ENCODE data around the gene PLCH2.

DNA sequence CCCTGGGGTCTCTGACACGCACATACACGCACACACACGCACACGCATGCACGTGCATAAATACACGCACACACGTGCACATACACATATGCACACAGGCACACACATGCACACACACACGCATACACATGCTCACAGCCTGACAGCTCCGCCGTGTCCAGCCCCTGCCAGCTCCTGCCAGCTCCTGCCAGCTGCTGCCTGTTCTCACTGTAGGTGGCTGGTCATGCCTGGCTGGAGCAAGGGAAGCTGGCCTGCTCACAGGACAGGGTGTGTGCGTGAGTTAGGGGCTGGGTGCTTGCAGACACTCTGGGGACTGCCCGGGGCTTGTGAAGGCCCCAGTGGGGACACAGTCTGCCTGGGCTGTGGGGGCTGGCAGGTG lies 4.9 kb downstream of the PLCH2 start:
- TF ChIP-seq, protein P1, sequence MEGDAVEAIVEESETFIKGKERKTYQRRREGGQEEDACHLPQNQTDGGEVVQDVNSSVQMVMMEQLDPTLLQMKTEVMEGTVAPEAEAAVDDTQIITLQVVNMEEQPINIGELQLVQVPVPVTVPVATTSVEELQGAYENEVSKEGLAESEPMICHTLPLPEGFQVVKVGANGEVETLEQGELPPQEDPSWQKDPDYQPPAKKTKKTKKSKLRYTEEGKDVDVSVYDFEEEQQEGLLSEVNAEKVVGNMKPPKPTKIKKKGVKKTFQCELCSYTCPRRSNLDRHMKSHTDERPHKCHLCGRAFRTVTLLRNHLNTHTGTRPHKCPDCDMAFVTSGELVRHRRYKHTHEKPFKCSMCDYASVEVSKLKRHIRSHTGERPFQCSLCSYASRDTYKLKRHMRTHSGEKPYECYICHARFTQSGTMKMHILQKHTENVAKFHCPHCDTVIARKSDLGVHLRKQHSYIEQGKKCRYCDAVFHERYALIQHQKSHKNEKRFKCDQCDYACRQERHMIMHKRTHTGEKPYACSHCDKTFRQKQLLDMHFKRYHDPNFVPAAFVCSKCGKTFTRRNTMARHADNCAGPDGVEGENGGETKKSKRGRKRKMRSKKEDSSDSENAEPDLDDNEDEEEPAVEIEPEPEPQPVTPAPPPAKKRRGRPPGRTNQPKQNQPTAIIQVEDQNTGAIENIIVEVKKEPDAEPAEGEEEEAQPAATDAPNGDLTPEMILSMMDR (IDR thresholded peaks at IDR 0.05; ENCODE audit: low read length), result no peak
- no peak for TF ChIP-seq EZH2 (IDR thresholded peaks at IDR 0.05; ENCODE audit: borderline replicate concordance, low read length)
